MM.1S (cell line): ENCODE data around the gene CEP78.

Experiments
- DNase-seq: peaks from one replicate; pipeline ENCODE4 v3.0.0-alpha.2; 2015
- H2AFZ ChIP-seq: fragments of 300-600 bp; sonication (generic); 2 replicates; pipeline ENCODE4 v1.6.0; 2016; ENCODE audit warnings: antibody characterized with exemption, low read length
- H3F3A ChIP-seq: fragments of 300-600 bp; sonication (generic); 2 replicates; pipeline ENCODE4 v1.6.1; 2016; ENCODE audit warnings: mild to moderate bottlenecking, antibody characterized with exemption, low read length, moderate library complexity, mixed read lengths; ENCODE audit not compliant: insufficient read depth
- H3K27ac ChIP-seq: fragments of 300-600 bp; sonication (generic); 2 replicates; pipeline ENCODE4 v1.5.1; 2016; ENCODE audit warnings: mild to moderate bottlenecking, low read length
- H3K27me3 ChIP-seq: fragments of 300-600 bp; sonication (generic); replicated peaks from 2 replicates; pipeline ENCODE4 v1.6.0; 2016; ENCODE audit warnings: low read length; ENCODE audit not compliant: insufficient read depth
- H3K36me3 ChIP-seq: fragments of 300-600 bp; sonication (generic); replicated peaks from 2 replicates; pipeline ENCODE4 v1.6.1; 2016; ENCODE audit warnings: mild to moderate bottlenecking, low read length, mixed read lengths; ENCODE audit not compliant: insufficient read depth
- H3K4me1 ChIP-seq: fragments of 300-600 bp; sonication (generic); 2 replicates; pipeline ENCODE4 v1.6.1; 2016; ENCODE audit warnings: low read length, mixed read lengths
- H3K4me2 ChIP-seq: fragments of 300-600 bp; sonication (generic); 2 replicates; pipeline ENCODE4 v1.6.0; 2016; ENCODE audit warnings: low read depth, low read length
- H3K4me3 ChIP-seq: fragments of 300-600 bp; sonication (generic); 2 replicates; pipeline ENCODE4 v1.5.1; 2016; ENCODE audit warnings: low read length, mixed read lengths
- H3K79me2 ChIP-seq: fragments of 300-600 bp; sonication (generic); 2 replicates; pipeline ENCODE4 v1.6.1; 2016; ENCODE audit warnings: mixed run types, low read length, mixed read lengths
- H3K9ac ChIP-seq: fragments of 300-600 bp; sonication (generic); 2 replicates; pipeline ENCODE4 v1.6.1; 2016; ENCODE audit warnings: low read length, mixed read lengths
- H3K9me2 ChIP-seq: fragments of 300-600 bp; sonication (generic); replicated peaks from 2 replicates; pipeline ENCODE4 v1.6.1; 2016; ENCODE audit warnings: mild to moderate bottlenecking, low read length, mixed read lengths; ENCODE audit not compliant: insufficient read depth
- H3K9me3 ChIP-seq: fragments of 300-600 bp; sonication (generic); replicated peaks from 2 replicates; pipeline ENCODE4 v1.6.1; 2016; ENCODE audit warnings: mild to moderate bottlenecking, low read length, mixed read lengths; ENCODE audit not compliant: insufficient read depth
- H4K20me1 ChIP-seq: fragments of 300-600 bp; sonication (generic); 2 replicates; pipeline ENCODE4 v1.6.1; 2016; ENCODE audit warnings: mild to moderate bottlenecking, low read length, moderate library complexity, mixed read lengths; ENCODE audit not compliant: insufficient read depth
- CTCF ChIP-seq: fragments of 300-600 bp; sonication (generic); IDR thresholded peaks from 2 replicates; pipeline ENCODE4 v1.5.1; 2016; ENCODE audit warnings: antibody characterized with exemption, low read length, mixed read lengths
- EZH2 ChIP-seq: fragments of 300-600 bp; sonication (generic); optimal IDR thresholded peaks from 2 replicates; pipeline ENCODE3; 2017; ENCODE audit warnings: low read depth, mild to moderate bottlenecking, antibody characterized with exemption, low read length, mixed read lengths
- EZH2phosphoT487 ChIP-seq: fragments of 300-600 bp; sonication (generic); IDR thresholded peaks from 2 replicates; pipeline ENCODE4 v1.6.1; 2018; ENCODE audit warnings: antibody characterized with exemption, low read length

Gene CEP78

GRCh38 chr9:78296893-78297671 lies 61.2 kb downstream of the CEP78 start, which contains the start of gene PSAT1:
Gene PSAT1, plus strand, starts transcription at chr9:78297125. Its CDS starts 86 bp downstream, at chr9:78297211.
- no peak for TF ChIP-seq EZH2phosphoT487
- TF ChIP-seq EZH2: no peak
- TF ChIP-seq CTCF: no peak
- Histone ChIP-seq H3K4me3 (peak within 1 kb of the TSS; percentile 84), H3K9ac (peak within 1 kb of the TSS; percentile 80), H3K36me3 (no peaks in the 10 kb centered on the region; the same call in 1 of the 2 replicates), H3F3A (no peaks in the 10 kb centered on the region), H3K27me3 (no peaks in the 10 kb centered on the region), H3K4me2 (peak within 1 kb of the TSS; percentile 81), H4K20me1 (no peaks in the 10 kb centered on the region), H3K4me1 (no peaks in the 10 kb centered on the region), H3K27ac (peak within 1 kb of the TSS; percentile 60; the same call in 1 of the 2 replicates), H3K9me2 (no peaks in the 10 kb centered on the region), H2AFZ (peak within 1 kb of the TSS; percentile 94), H3K9me3 (no peaks in the 10 kb centered on the region), H3K79me2 (peaks cover 39% of the 10 kb centered on the region)
- peak; percentile 93 for DNase-seq

- Histone ChIP-seq H2AFZ (peak overlapping the region; percentile 94), H3K36me3 (no peaks in the 10 kb centered on the region; the same call in 1 of the 2 replicates), H3K27ac (peak overlapping the region; percentile 60; the same call in 1 of the 2 replicates), H3K9ac (peak overlapping the region; percentile 80), H3K9me3 (no peaks in the 10 kb centered on the region), H3K4me2 (peak overlapping the region; percentile 81), H3K79me2 (peaks cover 39% of the 10 kb centered on the region), H3K4me3 (peak overlapping the region; percentile 84), H3F3A (no peaks in the 10 kb centered on the region), H4K20me1 (no peaks in the 10 kb centered on the region), H3K4me1 (no peaks in the 10 kb centered on the region), H3K27me3 (no peaks in the 10 kb centered on the region), H3K9me2 (no peaks in the 10 kb centered on the region)
- DNase-seq: no peak
- TF ChIP-seq CTCF (no peak), EZH2 (no peak), EZH2phosphoT487 (no peak)
These were observed 61.7 kb downstream of the CEP78 start for GRCh38 chr9:78297672-78297961.

- Histone ChIP-seq H3K9me3 (no peaks in the 10 kb centered on the region), H3K36me3 (no peaks in the 10 kb centered on the region; the same call in 1 of the 2 replicates), H3K4me3 (peak overlapping the region; percentile 84), H3K4me2 (peak overlapping the region; percentile 81), H3K79me2 (peaks cover 39% of the 10 kb centered on the region), H3F3A (no peaks in the 10 kb centered on the region), H3K9me2 (no peaks in the 10 kb centered on the region), H3K9ac (peak overlapping the region; percentile 80; the same call in 1 of the 2 replicates), H2AFZ (peak overlapping the region; percentile 94), H3K27ac (peak overlapping the region; percentile 60; the same call in 1 of the 2 replicates), H3K27me3 (no peaks in the 10 kb centered on the region), H3K4me1 (no peaks in the 10 kb centered on the region), H4K20me1 (no peaks in the 10 kb centered on the region)
- TF ChIP-seq EZH2 (no peak), CTCF (no peak), EZH2phosphoT487 (no peak)
- no peak for DNase-seq
These were observed 62.3 kb downstream of the CEP78 start for GRCh38 chr9:78298046-78298765.
